HG03378 (cell line): ENCODE results near the gene HDGFL2.

Experiments used
- ATAC-seq: cut with Tn5 transposase; IDR thresholded peaks from one replicate; pipeline ENCODE4 v1.9.1; 2021; ENCODE audit warnings: mild to moderate bottlenecking, moderate library complexity; ENCODE audit not compliant: unreplicated experiment

The HDGFL2 gene

GRCh38 chr19:4550018-4550417 is 77.9 kb downstream of the HDGFL2 start:
- no peak for ATAC-seq

GRCh38 chr19:4550479-4551050 is 78.5 kb downstream of the HDGFL2 start:
- ATAC-seq, result no peak
